GM21576 (cell line): ENCODE measurements around the gene PPP1R3E.
"Not testable (repeated sequence)": the region's sequence is repeated elsewhere in the genome, so short reads cannot be mapped to it uniquely, and the experiment has no call there.

Experiments
- ATAC-seq: cut with Tn5 transposase; IDR thresholded peaks from one replicate; pipeline ENCODE4 v1.9.1; 2021; ENCODE audit warnings: mild to moderate bottlenecking, moderate library complexity; ENCODE audit not compliant: unreplicated experiment

Gene PPP1R3E

DNA sequence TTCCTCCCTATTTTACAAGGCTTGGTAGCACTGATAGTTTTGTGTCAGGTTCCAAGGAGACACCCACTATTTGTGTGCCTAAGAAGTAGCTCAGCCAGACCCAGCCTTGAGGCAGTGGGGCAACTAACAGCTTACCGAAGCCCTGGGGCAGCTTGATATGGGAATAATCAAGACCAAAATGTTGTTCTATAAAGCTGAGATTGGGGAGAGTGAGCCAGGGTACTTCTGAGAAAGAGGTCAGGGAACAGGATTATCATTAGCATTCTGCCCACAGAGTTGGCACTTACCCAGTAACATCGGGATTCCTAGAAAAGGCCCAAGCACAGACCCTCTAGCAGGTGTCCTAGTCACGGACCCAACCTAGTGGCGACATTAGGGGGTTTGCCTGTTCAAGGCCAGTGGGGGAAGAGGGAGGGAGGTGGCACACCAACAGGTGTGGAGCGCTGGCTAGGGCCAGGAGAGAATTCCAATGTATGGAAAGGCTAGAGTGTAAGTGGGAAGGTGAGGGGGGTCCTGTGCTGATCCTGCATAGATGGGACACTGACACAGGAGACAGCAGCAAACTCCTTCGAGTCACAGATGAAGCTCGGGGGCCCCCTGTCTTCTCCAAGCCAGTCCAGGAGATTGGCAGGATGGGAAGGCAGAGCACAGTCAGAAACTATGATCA lies 4.9 kb downstream of the PPP1R3E start:
- ATAC-seq, result no peak

DNA sequence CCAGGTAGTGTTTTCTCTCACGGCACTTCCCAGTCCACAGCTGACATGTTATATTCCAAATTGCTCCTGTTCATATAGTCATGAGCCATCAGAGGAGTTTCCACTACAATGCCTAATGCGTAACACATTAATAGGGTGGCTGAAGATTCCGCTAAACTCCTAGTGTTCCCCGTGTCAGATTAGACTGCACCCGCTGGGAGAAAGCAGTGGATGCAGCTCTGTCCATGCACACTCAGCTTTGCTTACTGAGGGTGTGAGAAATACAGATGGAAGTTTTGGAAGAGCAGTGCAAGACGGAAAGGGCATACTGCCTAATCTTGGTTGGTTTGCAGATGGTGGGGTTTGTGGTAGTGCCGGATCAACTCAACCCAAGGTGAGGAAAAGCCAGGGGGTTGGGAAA lies 5.6 kb downstream of the PPP1R3E start:
- no peak for ATAC-seq

DNA sequence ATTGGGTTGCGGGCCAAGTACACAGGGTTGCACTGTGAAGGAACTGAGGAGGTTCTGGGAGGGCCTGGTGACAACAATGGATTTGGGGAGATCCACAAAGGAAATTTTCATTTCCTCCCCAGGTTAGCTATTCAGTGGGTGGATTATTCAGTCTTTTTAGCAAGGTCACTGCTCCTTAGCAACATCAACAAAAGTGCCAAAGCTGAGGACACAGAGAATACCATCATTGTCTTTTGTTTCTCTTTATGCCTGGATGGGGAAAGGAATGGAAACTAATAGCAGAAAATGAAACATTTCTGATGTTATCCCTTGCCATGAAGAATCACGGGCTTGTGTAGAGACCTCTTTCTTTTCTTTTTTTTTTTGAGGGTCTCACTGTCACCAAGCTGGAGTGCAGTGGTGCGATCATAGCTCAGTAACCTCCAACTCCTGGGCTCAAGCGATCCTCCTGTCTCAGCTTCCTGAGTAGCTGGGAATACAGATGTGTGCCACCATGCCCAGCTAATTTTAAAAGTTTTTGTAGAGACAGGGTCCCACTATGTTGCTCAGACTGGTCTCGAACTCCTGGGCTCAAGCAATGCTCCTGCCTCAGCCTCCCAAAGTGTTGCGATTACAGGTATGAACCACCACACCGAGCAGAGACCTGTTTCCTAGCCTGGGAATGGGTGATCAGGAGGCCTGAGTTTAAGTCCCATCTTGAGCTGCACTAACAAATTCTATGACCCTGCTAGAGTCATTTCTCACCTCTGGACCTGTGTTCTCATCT lies 6.5 kb downstream of the PPP1R3E start:
- no peak for ATAC-seq

DNA sequence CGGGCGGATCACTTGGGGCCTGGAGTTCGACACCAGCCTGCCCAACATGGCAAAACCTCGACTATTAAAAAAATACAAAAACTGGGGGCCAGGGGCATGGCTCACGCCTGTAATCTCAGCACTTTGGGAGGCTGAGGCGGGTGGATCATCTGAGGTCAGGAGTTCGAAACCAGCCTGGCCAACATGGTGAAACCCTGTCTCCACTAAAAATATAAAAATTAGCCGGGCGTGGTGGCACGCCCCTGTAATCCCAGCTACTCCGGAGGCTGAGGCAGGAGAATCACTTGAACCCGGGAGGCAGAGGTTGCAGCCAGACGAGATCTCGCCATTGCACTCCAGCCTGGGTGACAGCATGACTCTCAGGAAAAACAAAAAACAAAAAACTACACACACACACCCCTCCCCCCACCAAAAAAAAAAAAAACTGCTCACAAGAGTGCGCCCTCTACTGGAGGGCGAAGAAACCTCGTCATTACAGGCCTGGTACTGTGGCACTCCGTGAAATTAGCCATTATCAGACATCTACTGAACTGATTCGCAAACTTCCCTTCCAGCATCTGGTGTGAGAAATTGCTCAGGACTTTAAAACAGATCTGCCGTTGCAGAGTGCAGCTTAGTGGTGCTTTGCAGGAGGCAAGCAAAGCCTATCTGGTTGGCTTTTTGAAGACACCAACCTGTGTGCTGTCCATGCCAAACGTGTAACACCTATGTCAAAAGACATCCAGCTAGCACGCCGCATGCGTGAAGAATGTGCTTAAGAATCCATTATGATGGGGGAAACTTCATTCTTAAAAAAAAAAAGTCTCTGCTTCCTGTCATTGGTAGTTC lies 7.7 kb downstream of the PPP1R3E start:
- no peak for ATAC-seq

DNA sequence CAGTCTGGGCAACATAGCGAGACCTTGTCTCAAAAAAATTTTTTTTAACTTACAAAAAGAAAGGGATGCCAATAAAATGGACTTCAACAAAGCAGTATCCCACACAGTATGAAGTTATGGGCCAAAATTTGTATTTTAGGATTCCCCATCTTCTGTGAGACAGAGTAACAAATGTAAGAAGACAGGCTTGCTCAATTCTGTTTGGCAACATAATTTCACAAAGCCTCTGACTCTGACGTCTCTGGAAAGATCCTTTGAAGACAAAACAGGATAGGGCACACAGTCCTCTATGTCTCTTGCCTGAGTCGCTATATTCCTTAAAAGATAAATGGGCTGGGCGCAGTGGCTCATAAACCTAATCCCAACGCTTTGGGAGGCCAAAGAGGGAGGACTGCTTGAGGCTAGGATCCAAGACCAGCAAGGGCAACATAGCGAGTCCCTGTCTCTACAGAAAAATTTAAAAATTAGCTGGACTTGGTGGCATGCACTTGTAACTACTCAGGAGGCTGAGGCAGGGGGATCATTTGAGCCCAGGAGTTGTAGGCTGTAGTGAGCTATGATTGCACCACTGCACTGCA lies 15.7 kb downstream of the PPP1R3E start:
- no peak for ATAC-seq

DNA sequence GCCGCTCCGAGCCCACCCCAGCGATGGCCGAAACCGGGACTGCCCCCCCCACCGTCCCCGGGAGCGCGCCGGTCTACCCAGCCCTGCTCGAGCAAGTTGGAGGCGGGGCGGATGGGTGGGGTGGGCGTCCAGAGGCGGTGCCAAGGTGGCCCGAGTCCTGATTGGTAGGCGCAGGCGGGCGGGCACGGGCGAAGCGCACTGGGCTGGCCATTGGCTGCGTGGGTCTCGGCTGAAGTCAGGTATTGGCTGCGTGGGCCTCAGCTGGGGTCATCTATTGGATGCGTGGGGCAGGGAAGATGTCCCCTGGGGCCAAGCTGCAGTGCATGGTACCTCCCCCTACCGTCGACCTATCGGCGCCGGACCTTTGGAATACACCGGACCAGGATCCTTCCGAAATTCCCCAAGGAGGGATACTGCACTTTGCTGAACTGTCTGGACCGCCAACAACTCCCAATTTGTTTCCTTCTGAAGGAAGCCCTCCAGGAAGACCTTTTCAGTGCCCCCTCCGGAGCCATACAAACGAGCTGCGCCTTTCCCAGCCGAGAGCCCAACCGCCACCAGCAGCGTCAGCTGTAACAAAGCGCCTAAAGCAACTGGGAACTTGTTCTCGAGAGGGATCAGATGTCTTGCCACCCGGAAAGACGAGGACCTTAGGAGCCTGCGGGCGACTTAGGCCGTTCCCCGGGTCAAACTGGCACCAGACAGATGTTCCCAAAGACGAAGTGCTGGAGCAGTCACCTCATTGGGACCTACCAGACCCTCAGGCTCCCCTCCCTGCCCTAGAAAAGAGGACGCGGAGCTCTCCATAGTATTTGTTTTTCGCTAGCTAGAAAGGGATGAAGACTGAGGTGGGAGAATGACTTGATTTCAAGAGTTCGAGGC lies 16.4 kb downstream of the PPP1R3E start, which contains the start of gene HOMEZ:
HOMEZ (minus strand) TSS at position 113 of the 882 bp plus-strand sequence. CDS start 180 bp downstream, outside the sequence.
- ATAC-seq, result peak; percentile 98

DNA sequence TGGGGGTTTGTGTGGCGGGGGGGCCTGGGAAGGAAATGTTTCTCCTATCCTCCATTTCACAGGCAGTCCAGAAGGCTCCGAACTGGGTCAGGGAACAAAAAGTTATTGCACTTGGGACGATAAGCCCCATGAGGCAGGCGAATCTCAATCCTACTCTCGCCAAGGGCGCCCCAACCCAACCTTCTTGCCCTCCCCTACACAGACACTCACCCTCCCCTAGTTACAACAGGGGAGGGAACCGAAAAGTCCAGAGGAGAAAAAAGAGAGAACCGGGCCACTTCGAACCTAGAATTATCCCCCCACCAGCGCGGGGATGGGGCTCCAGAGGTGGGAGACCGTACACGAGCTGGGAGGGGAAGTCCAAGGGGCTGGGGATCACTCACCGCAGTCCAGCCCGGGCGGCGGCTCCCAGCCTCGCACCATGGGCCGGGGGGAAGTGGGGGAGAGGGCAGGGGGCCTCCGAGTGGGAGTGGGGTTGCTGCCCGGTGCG lies 17.1 kb downstream of the PPP1R3E start:
- peak; percentile 19 for ATAC-seq

DNA sequence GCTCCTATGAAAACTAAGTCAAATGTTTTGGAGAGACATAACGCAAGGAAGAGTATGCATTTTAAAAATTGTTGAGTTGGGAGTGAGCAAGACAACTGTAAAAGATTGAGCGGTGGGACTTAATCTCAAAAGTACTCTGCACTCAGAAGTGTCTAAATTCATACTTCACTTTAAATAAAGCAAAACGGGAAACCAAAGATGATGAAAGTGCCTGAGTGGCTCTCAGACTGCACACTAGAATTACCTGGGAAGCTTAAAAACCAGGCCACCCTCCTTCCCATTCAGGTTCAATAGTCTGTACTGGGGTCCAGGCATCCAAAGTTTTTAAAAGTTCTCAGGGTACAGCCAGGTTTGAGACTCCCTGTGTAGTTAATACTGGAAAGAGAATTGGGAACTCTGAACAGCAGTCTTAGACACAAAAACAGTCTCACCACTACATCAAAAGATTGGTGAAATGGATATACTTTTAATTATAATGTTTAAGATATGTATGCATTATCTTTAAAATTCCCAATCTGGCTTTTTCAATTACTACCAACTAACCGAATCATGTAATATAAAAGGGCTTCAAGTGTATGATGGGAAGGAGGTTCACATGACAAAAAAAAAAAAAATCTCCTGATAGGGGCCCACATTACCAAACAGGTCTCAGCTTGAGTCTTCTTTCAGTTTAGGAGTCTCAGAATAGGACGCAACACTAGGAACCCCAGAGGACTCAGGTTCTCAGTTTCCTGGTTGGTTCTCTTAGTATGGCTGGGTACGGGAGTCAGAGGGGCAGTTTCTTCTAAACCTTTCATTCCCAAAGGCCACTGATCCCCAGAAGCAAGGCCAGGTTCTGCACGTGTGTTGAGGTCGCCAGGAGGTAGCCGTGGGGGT lies 17.8 kb downstream of the PPP1R3E start:
- ATAC-seq, result no peak

DNA sequence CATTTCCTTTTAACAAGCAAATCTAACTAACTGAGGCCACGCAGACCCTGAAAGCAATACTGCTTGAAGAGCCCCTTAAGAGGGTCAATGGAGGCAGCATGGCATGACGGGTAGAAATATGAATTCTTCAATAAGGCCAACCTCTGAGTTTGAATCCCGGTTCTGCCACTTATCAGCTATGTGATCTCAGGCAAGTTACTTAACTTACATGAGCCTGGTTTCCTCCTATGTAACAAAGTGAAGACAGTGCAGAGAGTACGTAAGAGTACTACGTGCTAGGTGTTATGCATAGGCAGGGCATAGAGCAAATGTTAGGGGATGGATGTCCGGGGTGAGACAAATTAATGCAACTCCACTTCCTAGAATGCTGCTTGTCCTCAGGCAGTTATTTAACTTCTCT lies 21.4 kb downstream of the PPP1R3E start:
- ATAC-seq, result no peak

DNA sequence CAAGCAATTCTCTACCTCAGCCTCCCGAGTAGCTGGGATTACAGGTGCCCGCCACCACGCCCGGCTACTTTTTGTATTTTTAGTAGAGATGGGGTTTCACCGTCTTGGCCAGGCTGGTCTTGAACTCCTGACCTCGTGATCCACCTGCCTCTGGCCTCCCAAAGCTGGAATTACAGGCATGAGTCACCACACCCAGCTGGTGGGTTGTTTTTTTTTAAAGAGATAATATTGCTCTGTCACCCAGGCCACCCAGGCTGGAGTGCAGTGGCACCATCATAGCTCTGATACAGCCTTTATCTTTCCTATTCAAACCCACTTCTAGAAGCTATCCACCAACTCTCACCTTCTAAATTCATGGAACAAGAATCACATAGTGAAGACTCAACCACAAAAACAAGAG lies 24.7 kb downstream of the PPP1R3E start:
- ATAC-seq, result not testable (repeated sequence)

DNA sequence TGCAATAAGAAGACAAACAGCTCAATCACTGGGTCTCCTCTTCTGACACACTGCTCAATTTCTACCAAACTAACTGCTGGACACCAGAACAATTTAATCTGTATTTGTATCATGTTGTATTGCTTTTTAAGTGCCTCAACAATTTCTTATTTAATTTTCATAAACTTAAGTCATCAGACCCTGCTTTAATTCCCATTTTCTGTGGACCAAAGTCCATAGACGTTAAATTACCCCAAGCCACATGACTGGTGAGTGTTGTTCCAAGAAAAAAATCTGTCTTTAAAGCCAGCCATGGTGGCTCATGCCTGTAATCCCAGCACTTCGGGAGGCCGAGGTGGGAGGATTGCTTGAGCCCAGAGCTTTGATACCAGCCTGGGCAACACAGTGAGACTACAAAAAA lies 25.5 kb downstream of the PPP1R3E start:
- ATAC-seq, result no peak

DNA sequence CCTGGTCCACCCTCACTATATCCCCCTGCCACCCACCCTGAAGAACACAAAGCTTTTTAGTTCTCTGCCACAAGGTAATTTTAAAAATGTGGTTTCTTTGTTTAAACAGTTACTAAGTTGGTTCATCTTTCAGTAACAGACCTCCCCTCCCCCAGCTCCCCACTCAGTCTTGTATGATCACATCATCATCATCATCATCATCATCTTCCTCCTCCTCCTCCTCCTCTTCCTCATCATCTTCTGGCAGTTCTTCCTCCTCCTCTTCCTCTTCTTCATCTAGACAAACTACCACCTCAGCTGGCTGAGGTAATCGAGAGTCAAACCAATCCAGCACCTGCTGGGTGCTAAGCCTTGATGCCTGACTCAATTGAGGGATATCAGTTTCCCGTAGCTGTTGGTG lies 27.2 kb downstream of the PPP1R3E start:
- no peak for ATAC-seq

DNA sequence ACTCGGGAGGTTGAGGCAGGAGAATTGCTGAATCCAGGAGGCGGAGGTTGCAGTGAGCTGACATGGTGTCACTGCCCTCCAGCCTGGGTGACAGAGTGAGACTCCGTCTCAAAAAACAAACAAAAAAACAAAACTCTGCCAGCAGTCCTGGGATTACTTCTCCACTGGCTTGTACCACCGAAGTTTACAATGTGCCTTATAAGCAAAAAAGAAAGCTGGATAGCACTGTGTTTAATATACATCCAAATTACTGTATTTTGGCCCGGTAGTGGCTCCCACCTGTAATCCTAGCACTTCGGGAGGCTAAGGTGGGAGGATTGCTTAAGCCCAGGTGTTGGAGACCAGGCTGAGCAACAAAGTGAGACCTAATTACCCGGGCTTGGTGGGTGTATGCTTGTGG lies 33.5 kb downstream of the PPP1R3E start:
- no peak for ATAC-seq

DNA sequence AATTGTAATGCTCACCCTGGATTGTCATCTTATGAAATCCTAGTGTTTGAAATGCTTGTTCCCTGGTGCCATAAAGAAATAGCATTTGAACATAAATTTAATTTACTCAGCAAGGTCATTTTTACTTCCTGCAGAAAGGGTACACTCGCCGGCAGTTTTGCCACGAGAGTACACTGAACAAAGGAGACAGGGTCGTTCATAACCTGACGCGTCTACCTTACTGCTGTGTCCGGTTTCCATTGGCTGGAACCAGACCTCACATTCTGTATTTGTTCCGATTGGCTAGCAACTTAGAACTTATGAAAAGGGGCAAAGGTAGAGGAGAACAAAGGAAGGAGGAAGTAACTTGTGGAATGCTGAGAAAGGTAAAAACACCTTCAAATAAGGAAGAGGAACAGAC lies 41.8 kb downstream of the PPP1R3E start:
- not testable (repeated sequence) for ATAC-seq

DNA sequence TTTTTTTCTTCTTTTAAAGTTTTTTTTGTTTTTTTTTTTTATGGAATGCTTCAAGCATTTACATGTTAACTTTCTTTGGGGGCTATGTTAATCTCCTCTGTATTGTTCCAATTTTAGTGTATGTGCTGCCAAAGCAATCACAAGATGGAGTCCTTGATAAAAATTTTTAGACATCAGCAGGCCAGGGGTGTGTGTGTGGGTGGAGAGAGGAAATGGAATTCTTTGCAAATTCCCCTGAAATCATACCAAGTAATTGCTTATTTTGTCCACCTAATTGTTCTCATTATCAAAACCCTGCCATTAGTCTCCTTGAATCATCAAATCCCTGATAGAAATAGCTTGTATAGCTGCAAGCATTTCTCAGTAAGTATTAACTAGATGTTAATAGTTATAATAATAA lies 43.2 kb downstream of the PPP1R3E start:
- ATAC-seq, result no peak

DNA sequence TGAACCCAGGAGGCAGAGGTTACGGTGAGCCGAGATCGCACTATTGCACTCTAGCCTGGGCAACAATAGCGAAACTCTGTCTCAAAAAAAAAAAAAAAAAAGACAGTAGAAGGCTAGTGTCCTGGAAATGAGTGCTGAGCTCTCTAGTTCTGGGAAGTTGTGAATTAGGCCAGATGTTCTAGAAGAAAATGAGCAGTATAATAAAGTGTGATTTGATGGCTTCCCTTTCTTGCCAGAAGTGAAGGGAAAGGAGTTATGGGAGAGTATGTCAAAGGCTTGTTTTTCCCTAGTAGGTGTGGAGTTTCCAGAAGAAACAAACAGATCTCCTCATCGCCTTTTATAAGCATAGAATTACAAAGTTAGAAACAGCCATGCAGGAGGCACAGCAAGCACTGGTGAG lies 44.4 kb downstream of the PPP1R3E start:
- ATAC-seq, result no peak

DNA sequence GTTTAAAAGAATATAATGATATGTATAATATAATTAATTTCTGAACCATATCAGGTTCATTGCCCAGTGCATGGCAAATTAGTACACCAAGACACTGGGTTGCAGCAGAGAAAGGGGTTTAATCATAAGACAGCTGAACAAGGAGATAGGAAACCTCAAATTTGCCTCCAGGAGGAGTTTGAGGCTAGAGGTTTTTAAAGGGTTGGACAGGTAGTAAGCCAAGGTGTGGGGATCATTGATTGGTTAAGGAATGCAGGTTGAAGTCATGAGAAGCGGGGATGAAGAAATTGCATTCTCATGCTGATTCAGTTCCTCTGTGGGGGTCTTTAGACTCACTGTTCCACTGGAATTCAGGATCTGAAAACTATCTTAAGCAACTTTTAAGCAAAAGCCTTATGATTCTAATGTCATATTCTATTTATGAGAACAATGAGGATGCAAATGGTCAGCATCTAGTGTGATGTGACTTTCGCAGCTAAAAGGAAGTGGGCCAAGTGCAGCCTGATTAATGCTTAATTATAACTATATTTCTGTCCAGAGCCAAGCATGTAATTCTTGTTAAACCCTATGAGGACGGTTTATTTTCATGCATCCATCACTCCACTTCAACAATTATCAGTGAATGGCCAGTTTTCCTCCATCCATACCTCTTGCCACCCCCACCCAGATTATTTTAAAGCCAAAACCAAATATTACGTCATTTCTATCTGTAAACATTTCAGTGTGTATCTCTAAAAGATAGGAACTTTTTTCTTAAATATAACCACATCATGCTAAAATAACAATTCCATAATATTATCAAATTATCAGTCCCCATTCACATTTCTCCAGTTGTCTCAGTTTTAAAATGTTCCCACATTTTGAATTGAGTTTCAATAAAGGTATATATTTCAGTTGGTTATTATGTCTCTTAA lies 50.0 kb downstream of the PPP1R3E start:
- ATAC-seq, result no peak

DNA sequence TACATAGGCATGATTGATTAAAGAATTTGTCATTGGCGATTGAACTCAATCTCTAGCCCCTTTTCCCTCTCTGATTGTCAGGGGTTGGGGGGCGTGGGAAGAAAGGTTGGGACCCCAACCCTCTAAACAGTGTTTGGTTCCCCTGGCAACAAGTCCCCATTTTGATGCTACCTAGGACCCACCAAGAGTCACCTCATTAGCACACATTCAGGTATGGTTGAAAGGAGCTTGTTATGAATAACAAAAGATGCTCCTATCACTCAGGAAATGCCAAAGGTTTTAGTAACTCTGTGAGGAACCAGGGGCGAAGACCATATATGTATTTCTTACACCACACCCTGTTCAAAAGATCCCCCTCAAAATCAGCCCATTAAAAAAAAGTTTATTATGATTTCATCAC lies 50.7 kb downstream of the PPP1R3E start:
- ATAC-seq, result no peak
